Measurements from ENCODE around the gene DIP2C.
"Not testable (repeated sequence)": the region's sequence is repeated elsewhere in the genome, so short reads cannot be mapped to it uniquely, and the experiment has no call there.

Gene DIP2C

DNA sequence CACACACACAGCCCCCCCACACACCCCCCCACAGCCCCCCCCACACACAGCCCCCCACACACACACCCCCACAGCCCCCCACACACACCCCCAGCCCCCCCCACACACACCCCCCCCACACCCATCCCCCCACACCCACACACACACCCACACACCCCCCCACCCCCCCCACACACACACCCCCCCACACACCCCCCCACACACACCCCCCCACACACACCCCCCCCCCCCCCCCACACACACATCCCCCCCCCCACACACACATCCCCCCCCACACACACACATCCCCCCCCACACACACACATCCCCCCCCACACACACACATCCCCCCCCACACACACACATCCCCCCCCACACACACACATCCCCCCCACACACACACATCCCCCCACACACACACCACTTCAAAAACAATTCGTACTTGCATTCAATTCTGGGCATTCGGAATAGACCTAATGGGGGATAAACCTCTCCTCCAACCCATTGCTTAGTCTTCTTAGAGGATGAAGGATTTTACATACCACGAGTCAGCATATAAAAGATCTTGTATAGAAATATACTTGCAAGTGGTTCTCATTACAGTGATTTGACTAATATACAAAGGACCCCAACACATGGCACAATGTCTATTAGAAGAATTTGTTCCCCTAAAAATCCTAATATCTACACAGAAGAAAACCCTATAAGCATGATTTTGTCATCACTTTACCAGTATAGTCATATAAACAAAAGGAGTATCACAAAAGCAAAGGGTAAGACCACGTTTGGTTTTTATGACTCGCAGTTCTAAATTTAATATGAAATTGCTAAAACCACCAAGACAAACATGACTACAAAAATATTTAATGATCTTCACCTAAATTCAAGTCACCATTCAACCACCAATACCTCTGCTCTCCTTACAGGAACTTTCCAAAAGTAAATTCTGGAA is 80.9 kb downstream of the DIP2C start:
- no peak for DNase-seq

DNA sequence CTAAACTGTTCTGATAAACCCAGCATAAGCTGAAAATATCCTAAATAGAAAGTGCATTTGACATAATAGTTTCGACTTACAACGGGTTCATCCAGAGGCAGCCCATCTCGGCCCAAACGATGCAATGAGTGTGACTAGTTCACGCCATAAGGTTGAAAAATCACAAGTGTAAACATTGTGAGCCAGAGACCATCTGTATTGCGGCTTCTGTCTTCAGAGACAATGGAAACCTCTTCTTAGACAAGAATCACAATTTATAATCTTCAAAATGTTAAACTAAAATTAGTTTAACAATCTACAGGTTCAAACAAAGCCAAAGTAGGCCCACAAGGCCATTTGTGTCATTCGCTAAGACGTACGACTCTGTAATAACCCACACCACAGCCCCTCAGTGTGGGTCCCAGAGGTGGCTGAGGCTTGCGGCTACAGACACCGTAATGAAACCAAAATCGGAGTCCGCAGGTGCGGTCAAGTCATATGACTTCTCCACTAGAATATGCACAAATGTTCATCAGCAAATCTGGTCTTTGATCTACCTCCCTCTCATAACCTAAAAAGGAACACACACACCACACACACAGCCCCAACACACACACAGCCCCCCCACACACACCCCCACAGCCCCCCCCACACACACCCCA is 81.8 kb downstream of the DIP2C start:
- DNase-seq: no peak

DNA sequence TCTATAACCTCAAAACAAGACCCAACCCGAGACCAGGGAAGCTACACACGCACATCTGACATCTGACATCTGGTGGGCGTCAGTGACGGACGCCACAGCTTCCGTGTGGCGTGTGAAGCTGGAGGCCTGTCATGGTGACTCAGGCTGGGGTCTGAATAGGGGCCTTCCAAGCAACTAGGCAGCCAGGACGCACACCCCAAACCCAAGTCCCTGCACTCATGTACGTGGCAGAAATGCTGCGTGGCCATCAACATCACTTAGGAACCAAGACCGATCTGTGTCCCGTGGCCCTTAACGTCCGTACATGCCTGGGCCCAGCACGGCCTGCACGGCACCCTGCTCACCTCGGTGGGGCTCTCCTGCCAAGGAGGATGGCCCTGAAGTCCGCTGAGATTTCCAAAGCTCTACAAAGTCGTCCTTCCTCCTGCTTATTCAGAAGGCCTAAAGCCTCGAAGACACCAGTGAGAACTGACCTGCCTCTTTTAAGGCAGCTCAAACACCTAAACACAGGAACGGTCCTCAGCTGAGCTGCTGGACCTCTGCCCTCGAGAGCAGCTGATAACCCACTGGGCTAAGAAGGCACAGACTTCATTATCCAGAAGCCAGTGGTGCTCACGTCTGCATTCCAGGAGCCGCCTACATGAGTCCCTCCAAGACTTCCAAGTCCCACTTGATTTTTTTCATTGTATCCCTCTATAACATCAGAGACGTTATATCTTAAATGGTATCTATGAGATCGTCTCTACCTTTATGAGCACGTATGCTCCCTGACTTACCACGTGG is 82.5 kb downstream of the DIP2C start:
- DNase-seq: no peak

DNA sequence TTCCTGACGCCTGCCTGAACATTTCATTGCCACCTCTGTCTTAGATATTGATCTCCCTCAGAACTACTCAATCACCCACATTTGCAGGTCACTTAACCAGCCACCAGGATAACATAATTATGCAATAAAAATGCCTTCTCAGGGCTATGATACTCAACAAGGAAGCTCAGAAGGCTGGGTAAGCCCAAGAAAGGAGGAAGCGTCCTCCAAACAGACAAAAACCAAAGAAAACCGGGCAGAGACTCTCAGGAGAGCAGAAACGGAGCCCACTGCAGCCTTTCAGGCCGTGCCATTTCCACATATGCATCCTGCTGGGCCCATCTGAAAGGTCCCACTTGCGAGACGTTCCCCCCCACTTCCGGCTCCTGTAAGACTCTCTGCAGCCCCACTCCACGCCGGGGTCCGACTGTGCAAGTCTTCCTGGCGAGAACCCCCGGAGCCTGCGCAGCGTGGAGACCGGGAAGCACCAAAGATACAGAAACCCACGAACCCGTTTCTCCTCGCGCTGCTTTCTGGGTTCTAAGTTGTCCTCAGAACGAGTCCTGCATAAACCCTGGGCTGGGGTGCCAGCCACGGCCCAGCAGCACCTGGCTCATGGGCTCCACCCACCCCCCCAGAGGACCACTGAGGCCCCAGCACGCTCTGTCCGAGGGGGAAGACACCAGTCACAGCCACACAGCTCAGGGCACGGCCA is 83.7 kb downstream of the DIP2C start:
- no peak for DNase-seq

DNA sequence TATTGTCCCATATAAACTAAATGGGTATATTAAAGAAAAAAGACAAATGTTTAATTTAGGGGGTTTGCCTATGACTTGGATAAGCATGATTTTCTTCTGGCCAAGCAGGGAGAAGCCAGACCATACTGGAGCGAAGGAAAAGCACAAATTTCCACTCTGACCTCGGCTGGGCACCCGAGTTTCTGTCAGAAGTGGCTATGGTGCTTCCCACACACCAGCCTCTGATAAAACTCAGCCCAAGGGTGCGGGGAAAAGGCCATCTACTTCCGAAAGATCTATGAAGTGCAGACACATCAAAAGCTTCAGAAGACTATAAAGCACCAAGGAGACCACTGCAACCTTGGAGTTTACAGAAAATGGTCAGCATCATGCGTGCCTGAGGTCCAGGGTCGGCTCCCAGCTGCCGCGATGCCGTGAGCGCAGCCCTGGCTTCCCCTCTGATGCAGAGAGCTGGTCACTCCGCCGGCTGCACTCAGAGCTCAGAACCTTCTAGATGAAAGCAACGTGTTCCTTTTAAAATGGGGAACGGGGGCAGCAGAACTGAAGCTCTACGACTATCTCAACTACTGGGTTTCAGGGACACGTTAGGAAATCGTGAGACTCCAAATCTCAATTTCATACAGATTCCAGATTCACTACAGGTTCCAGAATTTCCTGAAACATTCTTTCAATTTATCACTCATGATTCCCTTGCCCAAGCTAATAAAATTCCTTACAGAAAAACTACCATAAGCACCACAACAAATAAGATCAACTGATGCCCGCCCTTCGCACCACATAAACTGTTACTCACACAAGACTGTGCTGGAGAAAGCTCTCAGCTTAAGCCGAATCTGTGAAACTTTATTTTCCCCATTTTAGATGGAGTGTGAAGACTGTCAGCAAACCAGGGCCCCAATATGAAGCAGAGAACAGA is 84.5 kb downstream of the DIP2C start:
- no peak for DNase-seq

DNA sequence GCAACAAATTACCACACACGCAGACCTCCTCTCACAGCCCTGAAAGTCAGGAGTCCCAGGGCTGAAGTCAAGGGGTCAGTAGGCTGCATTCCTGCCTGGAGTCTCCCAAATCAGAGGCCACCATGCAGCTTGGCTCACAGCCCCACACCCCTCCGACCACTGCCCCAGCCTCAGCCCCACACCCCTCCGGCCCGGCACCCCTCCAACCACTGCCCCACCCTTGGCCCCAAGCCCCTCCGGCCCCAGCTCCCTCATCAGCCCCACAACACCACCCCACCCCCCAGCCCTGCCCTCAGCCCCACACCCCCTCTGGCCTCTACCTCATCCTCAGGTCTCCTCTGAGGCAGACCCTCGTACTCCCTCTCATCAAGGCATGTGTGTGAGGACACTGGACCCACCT is 85.7 kb downstream of the DIP2C start:
- no peak for DNase-seq

DNA sequence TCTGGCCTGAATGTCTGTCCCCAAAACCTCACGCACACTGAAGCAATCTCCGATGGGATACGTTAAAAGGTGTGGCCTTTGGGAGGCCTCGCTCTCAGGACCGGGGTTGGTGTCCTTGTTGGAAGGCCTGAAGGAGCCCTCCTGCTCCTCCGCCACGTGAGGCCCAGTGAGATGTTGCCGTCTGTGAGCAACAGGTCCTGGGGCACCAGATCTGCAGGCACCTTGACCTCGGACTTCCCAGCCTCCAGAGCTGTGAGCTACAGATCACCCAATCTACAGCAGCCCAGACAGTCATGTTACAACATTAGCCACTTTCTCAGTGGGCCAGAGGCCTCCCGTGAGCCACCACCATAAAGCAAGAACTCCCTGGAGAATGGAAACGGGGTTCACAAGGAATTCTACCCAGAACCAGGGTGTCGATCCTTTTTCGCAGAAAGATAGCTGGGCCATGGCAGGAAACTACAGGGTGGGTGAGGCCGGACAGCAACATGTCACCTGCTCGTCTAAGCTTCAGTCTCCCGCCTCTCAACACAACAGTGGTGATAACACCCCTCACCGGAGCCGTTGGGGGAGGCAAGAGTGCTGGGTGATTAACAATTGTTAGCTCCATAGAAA is 87.0 kb downstream of the DIP2C start:
- no peak for DNase-seq

DNA sequence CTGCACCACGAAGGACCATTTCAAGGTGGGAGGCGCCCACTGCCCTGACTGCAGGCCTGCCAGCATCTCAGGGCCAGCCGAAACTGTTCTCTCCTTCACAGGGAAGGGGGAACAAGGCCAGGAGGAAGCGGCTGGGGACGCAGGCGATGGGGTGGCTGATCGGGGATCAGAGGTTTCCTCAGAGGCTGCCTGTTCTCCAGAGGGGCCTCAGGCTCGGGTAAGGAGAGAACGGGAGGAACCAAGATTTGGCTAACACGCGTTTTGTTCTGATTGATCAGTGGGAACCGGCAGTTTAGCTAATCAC is 87.9 kb downstream of the DIP2C start:
- DNase-seq: no peak

DNA sequence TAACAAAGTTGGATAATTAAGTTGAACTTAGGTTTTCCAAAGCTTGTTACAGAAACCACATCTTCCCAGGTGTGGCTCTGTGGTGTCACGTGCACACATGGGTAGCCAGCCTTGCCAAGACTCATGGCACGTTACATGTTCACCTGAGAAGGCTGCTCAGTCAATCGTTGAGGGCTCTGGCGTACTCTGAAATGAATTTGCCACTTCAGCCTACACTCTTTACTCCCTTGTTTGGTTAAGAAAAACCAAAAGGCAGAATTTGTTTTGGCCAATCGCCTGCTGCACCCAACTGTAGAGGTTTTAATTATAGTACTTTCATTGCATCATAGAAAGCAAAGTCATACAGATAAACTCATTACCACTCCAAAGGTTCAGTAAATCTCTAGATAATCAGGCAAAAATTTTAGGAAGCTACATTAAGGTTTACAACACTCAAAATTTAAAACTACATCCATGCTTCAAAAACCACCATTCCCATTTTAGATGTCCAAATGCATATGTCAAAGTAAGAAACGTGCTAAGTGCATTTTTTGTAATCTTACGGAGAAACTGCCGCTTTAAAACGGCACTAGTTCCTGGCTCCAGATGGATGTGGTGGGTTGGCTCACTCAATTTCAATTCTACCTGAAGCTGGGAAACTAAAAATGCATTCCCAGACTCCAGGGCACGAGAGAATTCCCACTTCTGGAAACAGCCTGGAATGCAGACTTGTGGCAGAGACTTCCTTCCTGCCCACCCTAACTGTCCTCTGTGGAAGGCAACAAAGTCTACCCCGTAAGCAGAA is 88.4 kb downstream of the DIP2C start:
- DNase-seq: no peak

DNA sequence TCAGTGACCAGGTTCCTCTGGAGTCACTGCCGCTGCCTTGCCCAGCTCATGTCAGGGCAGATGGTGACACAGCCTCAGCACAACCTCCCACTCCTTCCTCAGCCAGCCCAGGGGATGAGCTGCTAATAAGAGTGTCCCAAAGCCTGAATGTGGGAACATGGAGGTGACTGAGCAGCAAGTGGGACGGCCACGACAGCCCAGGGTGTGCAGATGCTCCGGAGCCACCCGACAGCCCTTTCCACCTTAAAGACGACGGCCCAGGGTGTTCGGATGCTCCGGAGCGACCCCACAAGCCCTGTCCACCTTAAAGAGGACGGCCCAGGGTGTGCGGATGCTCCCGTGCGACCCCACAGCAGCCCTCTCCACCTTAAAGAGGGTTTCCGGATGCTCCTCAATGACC is 89.2 kb downstream of the DIP2C start:
- no peak for DNase-seq

DNA sequence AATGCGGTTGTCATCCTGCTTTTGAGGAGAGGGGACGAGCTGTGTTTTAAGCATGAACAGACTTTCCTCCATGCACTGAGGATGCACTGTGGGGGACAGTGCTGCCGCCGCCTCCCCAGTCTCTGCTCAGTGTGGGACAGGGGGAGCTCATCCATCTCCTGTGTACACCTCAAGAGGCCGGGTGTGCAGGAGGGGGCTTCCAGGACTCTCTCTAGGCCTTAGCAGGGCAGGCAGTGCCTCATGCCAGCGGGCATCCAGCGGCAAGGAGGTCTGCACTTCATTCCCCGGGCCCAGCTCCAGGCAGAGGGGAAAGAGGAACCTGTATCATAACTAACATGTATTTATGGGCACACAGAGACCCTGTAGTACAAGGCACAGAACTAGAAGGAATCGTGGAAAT is 89.7 kb downstream of the DIP2C start:
- DNase-seq: no peak

DNA sequence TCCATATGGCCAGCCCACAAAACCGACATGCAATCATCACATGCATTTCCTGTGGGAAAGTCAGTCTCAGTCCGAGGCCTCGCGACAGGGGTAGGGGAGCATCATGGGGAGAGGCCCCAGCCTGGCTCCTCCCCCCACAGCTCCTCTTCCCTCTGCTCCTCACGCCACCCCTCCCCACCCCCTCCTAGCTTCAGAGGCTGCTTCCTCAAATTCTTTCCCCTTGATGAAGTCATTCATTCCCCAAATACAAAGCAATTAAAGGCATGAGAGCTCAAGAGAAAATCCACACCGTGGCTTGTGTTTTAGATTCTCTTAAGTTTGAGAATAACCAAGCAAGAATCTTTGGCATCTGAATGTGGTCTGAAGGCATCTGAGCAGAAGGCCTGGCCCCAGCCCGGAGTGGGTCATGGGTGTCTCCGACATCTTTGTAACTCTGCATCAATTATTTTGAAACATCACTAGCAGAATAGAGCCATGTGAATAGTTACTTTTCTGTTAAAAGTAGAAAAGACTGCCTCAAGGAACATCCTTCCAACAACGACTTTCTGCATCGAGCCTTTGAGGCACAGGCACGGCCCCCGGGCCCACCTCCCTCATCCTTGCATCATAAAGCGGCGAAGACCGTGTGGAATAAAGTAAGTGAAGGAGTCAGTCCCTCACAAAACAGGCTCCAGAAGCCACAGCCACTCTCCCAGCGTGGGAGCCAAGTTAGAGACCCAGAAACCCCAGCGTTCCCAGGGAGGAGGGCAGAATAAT is 90.9 kb downstream of the DIP2C start:
- no peak for DNase-seq

DNA sequence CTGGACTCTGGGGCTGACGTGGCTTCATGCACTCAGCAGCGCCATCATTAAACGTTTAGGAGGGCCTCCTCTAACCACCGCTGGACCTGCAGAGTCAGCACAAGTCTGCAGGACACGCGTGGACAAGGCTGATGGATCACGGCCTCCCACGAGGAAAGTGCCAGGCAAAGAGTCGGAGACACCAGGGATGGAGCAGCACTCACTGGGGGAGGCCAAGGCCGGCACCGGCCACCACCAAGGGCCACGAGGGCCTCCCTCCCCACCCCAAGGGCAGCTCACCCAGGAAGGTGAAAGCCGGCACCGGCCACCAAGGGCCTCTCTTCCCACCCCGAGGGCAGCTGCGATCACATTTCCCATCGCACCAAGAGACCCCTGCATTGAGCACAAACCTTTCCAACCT is 91.5 kb downstream of the DIP2C start:
- DNase-seq: no peak

DNA sequence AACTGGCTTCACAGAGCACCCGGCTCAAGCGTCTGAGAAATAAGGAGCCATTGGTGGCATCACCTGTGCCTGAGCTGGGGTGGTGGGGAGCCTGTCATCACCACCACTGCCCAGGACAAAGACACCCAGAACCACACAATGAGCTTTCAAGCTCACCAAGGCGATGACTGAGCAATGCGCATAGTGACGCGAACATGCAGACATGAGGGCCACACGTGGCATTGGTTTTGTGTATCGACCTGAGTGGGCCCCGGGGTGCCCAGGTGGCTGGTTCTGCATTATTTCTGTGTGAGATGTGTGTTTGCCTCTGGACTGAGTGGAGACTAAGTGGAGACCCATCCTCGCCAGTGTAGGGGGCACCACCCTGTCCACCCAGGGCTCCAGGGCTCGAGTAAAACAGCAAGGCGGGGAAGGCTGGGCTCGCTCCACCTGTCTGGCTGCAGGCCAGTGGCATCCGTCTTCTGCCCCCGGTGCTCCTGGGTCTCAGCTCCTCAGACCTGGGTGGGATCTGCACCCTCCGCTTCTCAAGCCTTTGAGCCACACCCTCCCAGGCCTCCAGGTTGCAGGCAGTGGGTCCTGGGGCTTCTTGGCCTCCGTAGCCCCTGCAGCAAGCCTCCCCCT is 92.6 kb downstream of the DIP2C start:
- DNase-seq: no peak

DNA sequence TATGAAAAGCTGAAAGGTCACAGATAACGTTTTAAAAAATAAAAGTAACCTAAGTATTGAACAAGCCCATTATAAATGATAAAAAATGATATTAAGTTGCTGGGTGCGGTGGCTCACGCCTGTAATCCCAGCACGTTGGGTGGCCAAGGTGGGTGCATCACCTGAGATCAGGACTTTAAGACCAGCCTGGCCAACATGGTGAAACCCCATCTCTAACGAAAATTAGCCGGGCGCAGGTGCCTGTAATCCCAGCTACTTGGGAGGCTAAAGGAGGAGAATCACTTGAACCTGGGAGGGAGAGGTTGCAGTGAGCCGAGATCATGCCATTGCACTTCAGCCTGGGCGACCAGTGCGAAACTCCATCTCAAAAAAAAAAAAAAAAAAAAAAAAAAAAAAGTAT is 93.3 kb downstream of the DIP2C start:
- not testable (repeated sequence) for DNase-seq

DNA sequence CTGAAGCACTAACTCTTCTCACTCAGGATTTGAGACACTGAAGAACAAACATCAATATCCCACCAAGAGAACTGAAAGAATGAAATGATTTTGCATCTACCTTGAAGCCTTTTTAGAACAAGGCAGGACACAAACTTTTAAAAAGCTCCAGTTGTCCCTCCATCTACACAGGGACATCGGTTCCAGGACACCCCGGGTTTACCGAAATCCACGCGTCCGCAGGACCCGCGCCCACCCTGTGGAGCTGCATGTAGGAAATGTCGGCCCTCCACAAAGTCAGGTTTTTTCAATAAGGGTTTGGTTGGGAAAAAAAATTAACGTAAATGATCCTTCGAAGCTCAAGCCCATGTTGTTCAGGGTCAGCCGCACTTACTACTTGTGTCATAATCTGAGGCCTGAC is 94.0 kb downstream of the DIP2C start:
- no peak for DNase-seq

DNA sequence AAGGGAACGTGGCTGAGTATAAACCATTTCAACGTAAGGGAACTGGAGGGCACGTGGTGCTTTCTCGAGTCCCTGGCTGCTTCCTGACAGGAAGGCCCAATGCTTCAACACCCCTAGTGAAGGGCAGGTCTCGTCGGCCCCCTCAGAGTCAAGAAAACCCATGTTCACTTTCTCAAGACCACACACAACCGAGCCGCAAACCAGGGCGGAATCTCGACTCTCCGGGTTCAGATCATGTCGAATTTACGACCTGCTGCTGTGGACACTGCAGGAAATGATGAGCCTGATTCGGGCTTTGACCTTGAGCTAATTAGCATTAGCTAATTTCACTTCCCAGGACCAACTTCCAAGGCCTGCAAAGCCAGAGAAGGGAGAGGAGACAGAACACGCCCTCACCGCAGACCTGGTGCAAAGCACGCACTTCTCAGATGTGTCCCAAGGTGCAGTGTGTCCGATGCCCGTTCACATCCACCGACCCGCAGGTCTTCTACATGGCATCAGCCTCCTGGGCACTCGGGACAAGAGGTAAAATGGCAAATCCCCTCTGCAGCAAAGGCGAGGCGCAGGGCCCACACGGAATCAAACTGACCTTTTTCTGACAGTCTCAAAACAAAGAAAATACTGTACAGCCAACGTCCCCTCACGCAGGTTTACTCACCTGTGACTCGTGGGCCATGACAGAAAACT is 94.7 kb downstream of the DIP2C start:
- DNase-seq: no peak

DNA sequence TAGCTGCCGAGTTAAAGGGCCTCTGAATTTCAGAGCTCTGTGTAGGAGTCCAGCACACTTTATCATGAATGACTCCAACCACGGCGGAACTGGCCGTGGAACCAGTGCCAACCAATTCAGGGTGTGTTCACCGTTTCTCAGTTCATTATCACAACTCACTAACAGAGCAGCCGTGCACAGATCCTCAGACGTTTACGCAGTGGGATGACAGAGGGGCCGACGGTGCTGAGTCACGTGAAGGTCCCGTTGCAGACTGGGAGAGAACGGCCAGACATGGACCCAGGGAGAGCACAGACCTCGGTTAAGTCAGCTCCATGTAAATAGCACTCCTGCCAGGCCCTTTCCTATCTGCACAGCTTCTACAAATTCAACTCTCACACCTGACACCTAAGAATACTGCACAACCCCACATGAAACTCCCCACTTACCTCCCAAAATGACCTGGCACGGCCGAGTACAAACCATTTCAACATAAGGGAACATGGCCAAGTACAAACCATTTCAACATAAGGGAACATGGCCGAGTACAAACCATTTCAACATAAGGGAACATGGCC is 95.5 kb downstream of the DIP2C start:
- no peak for DNase-seq

DNA sequence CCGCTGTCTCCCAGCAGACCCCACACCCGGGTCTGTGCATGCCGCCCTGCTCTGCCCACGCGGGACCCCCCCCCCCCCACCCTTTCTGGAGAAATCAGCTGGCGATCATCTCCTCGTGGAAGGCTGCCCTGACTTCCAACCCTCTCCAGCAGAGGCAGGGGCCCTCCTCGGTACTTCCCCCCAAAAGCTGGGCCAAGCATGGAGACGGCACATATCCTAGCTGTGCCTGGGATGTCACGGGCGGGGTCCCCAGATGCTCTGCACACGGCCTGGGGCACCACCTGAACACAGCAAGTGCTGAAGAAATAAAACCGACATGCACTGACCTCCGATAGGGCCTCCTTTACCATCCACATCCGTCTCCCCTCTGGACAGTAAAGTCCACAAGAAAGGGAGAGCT is 96.0 kb downstream of the DIP2C start:
- DNase-seq: no peak

Data from activated T-cell treated with anti-CD3 and anti-CD28 coated beads, Interleukin-2, amount 50 U/mL, for 1 hour (primary cell).